Measurements from ENCODE around the gene TFEB.

Gene TFEB

DNA sequence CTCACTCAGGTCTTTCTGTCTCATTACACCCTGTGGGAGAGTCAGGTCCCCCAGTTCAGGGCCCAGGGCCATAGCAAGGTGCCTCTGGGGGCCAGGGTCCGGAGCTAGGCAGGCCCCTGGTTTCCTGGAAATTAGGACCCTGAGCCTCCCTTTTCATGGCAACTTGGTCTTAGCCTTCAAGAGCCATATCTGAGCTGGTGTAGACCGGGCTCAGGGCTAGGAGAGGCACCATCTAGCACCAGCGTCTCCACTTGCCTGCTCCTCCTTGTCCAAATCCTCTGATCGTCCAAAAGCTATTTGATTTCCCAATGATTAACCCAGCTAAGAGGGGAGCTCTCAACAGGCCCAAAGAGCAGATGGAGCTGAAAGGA is 91.5 kb downstream of the TFEB start:
- in situ Hi-C loops (cut with HindIII; ENCODE audit: low sequenced_read_pairs): no loop called here
- TF ChIP-seq, protein P1, sequence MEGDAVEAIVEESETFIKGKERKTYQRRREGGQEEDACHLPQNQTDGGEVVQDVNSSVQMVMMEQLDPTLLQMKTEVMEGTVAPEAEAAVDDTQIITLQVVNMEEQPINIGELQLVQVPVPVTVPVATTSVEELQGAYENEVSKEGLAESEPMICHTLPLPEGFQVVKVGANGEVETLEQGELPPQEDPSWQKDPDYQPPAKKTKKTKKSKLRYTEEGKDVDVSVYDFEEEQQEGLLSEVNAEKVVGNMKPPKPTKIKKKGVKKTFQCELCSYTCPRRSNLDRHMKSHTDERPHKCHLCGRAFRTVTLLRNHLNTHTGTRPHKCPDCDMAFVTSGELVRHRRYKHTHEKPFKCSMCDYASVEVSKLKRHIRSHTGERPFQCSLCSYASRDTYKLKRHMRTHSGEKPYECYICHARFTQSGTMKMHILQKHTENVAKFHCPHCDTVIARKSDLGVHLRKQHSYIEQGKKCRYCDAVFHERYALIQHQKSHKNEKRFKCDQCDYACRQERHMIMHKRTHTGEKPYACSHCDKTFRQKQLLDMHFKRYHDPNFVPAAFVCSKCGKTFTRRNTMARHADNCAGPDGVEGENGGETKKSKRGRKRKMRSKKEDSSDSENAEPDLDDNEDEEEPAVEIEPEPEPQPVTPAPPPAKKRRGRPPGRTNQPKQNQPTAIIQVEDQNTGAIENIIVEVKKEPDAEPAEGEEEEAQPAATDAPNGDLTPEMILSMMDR (IDR thresholded peaks at IDR 0.05; ENCODE audit: low read depth, low read length): no peak
- H3K4me3 ChIP-seq (ENCODE audit: low read depth, low read length): no peak overlapping the region
- no peak for DNase-seq (ENCODE audit: low read depth, low spot score)

DNA sequence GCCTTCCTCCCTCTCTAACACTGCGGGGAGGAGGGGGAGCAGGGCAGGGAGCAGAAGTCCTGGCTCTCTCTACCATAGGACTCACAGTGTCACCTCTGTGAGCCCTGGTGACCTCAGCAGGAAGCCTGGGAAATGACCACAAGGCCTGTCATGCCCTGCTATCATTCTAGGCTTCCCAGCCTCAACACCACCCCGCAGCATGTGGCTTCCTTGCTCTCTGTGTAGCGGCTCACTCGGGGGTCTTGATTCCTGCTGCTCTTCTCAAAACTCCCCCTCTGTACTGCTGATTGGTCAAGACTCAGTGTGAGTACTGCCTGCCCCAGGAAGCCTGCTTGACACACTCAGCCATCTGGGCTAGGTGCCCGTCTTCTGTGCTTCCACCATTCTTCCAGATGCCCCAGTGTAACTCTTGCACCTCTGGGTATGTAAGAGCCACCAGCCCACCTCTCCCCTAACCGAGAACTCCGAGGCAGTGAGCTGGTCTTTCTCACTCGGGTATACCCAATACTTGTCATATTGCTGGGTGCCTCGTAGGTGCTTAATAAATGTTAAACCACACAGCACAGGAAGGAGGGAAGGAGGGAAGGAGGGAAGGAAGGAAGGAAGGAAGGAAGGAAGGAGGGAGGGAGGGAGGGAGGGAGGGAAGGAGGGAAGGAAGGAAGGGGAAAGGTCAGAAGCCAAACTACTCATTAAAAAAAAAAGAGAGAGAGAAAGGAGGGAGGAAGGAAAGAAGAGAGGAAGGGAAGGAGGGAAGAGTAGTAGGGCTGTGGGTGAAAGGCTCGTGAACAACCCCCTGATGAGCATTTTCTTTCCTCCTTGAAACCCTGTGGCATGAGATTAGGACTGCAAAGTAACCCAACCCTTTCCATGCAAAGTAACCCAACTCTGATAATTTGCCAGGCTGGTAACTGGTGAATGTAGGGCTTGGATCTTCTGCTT is 92.2 kb downstream of the TFEB start:
- no peak overlapping the region for H3K4me3 ChIP-seq (ENCODE audit: low read depth, low read length)
- no peak for DNase-seq (ENCODE audit: low read depth, low spot score)
- in situ Hi-C loops (cut with HindIII; ENCODE audit: low sequenced_read_pairs): no loop called here
- TF ChIP-seq, protein P1 (IDR thresholded peaks at IDR 0.05; ENCODE audit: low read depth, low read length): no peak

DNA sequence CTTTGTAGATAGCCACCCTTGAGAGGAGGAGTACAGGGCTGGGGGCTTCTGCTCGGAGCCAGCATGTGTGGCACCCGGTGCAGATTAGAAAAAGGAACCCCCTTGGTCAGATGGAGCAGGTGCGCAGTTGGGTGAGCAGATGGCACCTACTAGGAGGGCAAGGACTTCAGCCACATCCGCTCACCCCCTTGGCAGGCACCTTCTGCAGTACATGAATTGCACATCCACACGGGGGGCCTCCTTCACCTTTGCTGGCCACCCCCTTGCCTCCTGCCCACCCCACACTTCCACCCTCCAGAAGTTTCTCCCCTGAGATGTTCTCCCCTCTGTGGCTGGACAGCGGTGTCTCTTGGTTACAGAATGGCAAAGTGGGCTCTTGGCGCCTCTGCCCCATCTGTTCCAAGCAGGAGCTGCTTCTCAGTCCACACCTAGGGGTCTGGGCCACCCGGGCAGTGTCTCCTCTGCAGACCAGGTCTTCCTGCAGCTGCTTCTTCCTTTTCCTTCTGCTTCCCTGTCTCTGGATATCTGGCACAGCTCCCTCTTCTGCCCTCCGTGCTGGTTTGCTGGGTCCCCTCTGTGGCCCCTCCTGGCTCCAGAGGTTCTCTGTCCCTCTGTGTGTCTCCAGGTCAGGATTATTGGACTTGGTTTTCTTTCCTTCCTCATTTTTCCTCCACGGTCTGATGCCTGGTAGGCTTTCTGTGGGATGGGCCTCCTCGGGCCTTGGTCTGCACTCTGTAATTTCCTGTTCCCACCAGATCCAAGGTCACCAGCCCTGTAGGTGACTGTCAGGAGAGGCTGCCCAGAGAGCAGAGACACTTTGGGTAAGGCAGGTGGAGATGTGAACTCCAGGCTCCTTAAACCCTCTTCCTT is 93.1 kb downstream of the TFEB start:
- DNase-seq (ENCODE audit: low read depth, low spot score): no peak
- in situ Hi-C loops (cut with HindIII; ENCODE audit: low sequenced_read_pairs): no loop called here
- TF ChIP-seq, protein P1 (IDR thresholded peaks at IDR 0.05; ENCODE audit: low read depth, low read length): no peak
- H3K4me3 ChIP-seq (ENCODE audit: low read depth, low read length): no peak overlapping the region

DNA sequence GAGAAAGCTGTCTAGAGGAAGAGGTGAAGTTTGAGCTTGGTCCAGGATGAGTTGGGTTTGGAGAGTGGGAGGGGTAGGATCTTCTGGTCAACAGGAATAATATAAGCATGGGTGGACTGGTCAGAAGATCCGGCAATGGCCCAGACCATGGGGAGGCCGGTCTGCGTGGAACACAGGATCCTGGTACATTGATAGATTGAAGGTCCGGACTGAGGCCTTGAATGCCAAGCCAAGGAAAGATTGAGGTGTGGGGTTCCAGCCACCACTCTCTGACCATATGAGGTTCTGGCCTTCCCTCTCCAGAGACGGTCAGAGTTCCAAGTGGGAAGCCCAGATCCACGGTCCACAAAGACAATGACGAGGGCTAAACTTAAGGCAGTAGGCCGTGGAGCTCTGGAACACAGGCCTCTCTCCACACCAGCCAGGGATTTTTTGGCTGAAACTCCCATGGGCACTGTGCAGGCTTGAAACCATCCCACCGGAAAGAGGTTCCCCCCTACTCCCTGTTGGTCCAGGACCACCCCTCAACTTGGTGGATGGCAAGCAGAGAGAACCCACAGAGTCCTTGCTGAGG is 94.0 kb downstream of the TFEB start:
- in situ Hi-C loops (cut with HindIII; ENCODE audit: low sequenced_read_pairs): no loop called here
- no peak overlapping the region for H3K4me3 ChIP-seq (ENCODE audit: low read depth, low read length)
- TF ChIP-seq, protein P1 (IDR thresholded peaks at IDR 0.05; ENCODE audit: low read depth, low read length): no peak
- no peak for DNase-seq (ENCODE audit: low read depth, low spot score)

DNA sequence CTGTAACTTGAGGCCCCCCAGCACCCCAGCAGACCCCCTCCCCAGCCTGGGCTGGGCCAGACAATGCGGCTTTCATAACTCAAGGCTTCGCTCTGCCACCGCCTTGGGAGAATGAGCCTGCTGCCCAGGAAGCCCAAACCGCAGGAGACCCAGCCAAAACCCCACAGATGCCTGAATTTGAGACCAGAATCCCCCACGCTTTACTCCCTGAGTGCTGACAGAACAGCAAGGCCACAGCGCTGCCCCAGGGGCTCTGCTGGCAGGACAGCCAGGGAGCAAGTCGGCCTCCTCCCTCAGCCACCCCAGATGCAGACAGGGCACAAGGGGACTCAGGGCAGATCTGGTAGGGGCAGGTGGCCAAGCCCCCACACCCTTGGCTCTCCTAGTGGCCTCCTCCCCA is 95.0 kb downstream of the TFEB start:
- in situ Hi-C loops (cut with HindIII; ENCODE audit: low sequenced_read_pairs): no loop called here
- TF ChIP-seq, protein P1 (IDR thresholded peaks at IDR 0.05; ENCODE audit: low read depth, low read length): no peak
- peak overlapping the region; percentile 15 for H3K4me3 ChIP-seq (ENCODE audit: low read depth, low read length)
- DNase-seq (ENCODE audit: low read depth, low spot score): peak; percentile 62

DNA sequence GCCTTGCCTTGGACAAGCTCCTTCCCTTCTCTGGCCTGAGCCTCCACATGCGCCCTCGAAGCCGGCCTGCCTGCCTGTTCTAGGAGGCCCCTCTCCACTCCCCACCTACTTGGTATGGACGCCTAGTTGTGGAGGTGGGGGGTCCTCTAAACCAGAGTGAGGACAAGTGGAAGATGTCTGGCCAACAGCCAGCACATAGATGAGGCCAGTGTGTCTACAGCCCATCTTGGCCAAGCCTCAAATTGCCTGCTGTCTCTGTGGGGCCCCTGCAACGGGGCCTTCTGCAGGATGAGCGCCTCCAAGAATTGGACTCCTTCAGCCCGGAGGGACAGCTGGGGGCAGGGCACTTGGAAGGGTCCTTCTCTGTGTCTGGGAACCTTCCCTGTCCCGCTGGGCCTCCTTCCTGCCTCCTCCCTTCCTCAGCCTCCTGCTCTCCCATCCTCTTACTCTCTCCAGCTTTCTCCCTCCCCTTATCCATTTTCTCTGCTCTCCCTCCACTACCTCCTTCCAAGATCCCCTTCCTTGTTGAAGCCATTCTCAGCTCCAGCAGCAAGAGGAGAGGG is 95.5 kb downstream of the TFEB start:
- peak; percentile 82 for DNase-seq (ENCODE audit: low read depth, low spot score)
- in situ Hi-C loops (cut with HindIII; ENCODE audit: low sequenced_read_pairs): no loop called here
- peak overlapping the region; percentile 44 for H3K4me3 ChIP-seq (ENCODE audit: low read depth, low read length)
- TF ChIP-seq, protein P1 (IDR thresholded peaks at IDR 0.05; ENCODE audit: low read depth, low read length): no peak

Data from astrocyte of the spinal cord (primary cell).